Measurements from ENCODE around the gene TRIB2.

TRIB2 gene

DNA sequence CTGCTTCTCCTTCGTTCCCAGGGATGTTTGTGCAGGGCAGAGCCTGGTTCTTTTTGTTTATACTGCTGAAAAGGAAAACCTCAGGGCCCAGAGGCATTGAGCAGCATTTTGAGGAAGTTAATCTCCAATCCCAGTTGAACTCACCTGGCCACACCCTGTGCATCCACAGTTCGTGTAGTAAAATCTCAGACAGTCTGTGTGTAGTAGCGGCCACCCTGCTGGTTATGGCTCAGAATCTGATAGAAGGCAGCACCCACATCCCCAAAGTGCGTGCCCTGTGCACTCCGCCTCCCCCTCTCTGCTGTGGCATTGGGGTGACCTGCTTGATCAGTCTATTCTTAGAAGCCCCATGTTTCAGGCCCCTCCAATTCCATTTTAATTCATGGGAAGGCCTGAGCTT, 10.9 kb downstream of the TRIB2 start:
- Histone ChIP-seq H3K36me3 (ENCODE audit: insufficient read depth, insufficient read length, low read length) (peaks cover 92% of the 10 kb centered on the region), H3K9me3 (ENCODE audit: insufficient read depth, low read length) (no peaks in the 10 kb centered on the region), H3K9ac (ENCODE audit: insufficient read length, low read depth) (no peak overlapping the region), H3K27me3 (ENCODE audit: insufficient read depth, insufficient read length) (no peaks in the 10 kb centered on the region), H3K4me3 (ENCODE audit: insufficient read length, low read depth) (no peak overlapping the region), H3K4me1 (ENCODE audit: insufficient read depth, insufficient read length) (no peaks in the 10 kb centered on the region)
- DNase-seq (ENCODE audit: low read depth, low spot score) = no peak
- TF ChIP-seq SUZ12 (IDR thresholded peaks at IDR 0.05; ENCODE audit: extremely low read depth, insufficient read depth, insufficient read length) (no peak), YY1 (IDR thresholded peaks at IDR 0.05; ENCODE audit: insufficient read depth, insufficient read length) (no peak), ZNF274 (IDR thresholded peaks at IDR 0.05; ENCODE audit: low read depth, low read length) (no peak)

DNA sequence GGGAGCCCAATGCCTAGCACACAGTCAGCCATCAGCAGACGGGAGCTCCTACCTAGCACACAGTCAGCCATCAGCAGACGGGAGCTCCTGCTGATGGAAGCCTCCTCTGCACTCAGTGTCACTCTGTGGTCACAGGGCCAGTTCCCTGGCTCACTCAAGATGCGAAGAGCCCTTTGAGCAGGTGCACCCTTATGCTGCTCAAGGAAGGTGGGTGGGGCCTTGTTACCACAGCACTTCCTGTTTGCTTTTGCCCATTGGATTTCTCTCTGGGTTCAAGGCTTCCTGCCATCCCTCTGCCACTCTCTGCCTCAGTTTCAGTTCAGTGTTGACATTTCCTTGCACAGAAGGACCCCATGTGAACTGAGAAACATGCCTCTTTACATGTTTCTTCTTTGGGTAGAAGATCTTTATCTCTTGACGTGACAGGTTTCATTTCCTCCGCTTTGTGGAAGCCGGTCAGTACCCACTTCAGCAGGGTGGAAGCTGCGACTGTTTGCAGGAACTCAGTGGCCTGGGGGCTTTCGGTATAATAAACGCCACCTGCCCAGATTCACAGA, 11.6 kb downstream of the TRIB2 start:
- no peaks in the 10 kb centered on the region for H3K27me3 ChIP-seq (ENCODE audit: insufficient read depth, insufficient read length)
- no peak overlapping the region for H3K4me3 ChIP-seq (ENCODE audit: insufficient read length, low read depth)
- H3K4me1 ChIP-seq (ENCODE audit: insufficient read depth, insufficient read length) = no peaks in the 10 kb centered on the region
- H3K9ac ChIP-seq (ENCODE audit: insufficient read length, low read depth) = no peak overlapping the region
- no peak for DNase-seq (ENCODE audit: low read depth, low spot score)
- no peaks in the 10 kb centered on the region for H3K9me3 ChIP-seq (ENCODE audit: insufficient read depth, low read length)
- H3K36me3 ChIP-seq (ENCODE audit: insufficient read depth, insufficient read length, low read length) = peaks cover 92% of the 10 kb centered on the region
- no peak for TF ChIP-seq ZNF274 (IDR thresholded peaks at IDR 0.05; ENCODE audit: low read depth, low read length)
- TF ChIP-seq YY1 (IDR thresholded peaks at IDR 0.05; ENCODE audit: insufficient read depth, insufficient read length) = no peak
- no peak for TF ChIP-seq SUZ12 (IDR thresholded peaks at IDR 0.05; ENCODE audit: extremely low read depth, insufficient read depth, insufficient read length)

DNA sequence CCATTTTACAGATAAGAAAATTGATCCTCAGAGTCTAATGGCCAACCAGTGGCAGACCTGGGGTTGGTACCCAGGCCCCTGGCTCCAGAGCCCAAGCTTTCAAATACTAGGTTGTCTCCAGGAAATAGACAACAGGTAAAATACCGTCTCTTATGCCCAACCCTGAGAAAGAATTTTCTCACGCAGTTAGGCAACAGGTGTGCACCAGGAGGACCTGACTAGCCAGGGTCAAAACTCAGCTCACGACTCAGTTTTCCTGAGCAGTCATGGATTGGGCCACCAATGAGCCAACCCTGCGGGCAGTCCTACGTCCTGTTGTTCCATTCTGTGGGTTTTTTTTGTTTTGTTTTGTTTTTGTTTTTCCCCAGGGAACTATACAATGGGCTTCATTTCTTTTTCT, 13.5 kb downstream of the TRIB2 start:
- TF ChIP-seq YY1 (IDR thresholded peaks at IDR 0.05; ENCODE audit: insufficient read depth, insufficient read length) (no peak), ZNF274 (IDR thresholded peaks at IDR 0.05; ENCODE audit: low read depth, low read length) (no peak), SUZ12 (IDR thresholded peaks at IDR 0.05; ENCODE audit: extremely low read depth, insufficient read depth, insufficient read length) (no peak)
- H3K36me3 ChIP-seq (ENCODE audit: insufficient read depth, insufficient read length, low read length) = peaks cover 92% of the 10 kb centered on the region

DNA sequence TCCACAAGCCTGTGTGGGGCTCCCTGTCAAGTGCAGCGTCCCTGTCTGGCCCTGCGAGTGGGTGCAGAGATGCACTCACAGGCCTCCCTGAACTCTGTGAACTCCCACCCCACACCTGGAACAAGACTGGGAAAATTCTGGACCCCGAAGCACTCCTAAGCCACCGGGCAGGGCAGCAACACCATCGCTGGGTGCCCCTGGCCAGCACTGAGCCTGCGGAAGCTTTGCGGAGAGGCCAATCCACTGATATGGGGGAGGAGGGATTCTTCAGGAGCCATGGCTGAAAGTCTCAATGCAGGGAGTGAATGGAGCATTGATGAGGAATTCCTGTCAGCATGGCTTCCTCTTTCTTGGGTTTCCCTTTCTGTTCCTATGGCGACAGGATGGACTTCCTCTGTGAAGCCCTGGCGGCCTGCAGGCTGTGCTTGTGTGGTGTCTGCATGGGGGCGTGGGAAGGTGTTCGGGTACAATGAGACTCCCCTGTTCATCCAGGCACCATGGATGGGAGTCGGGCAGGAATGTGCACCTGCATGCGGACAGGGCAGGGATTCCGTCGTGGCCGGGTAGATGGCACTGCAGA, 15.1 kb downstream of the TRIB2 start:
- Histone ChIP-seq H3K9ac (ENCODE audit: insufficient read length, low read depth) (no peak overlapping the region), H3K27me3 (ENCODE audit: insufficient read depth, insufficient read length) (no peaks in the 10 kb centered on the region), H3K4me3 (ENCODE audit: insufficient read length, low read depth) (no peak overlapping the region), H3K9me3 (ENCODE audit: insufficient read depth, low read length) (no peaks in the 10 kb centered on the region), H3K4me1 (ENCODE audit: insufficient read depth, insufficient read length) (no peaks in the 10 kb centered on the region), H3K36me3 (ENCODE audit: insufficient read depth, insufficient read length, low read length) (peaks cover 94% of the 10 kb centered on the region)
- no peak for TF ChIP-seq YY1 (IDR thresholded peaks at IDR 0.05; ENCODE audit: insufficient read depth, insufficient read length)
- no peak for TF ChIP-seq SUZ12 (IDR thresholded peaks at IDR 0.05; ENCODE audit: extremely low read depth, insufficient read depth, insufficient read length)
- TF ChIP-seq ZNF274 (IDR thresholded peaks at IDR 0.05; ENCODE audit: low read depth, low read length) = no peak
- no peak for DNase-seq (ENCODE audit: low read depth, low spot score)

More for the DNA sequence above, 13.5 kb downstream of the TRIB2 start:
- DNase-seq (ENCODE audit: low read depth, low spot score) = no peak
- no peaks in the 10 kb centered on the region for H3K27me3 ChIP-seq (ENCODE audit: insufficient read depth, insufficient read length)
- H3K4me1 ChIP-seq (ENCODE audit: insufficient read depth, insufficient read length) = no peaks in the 10 kb centered on the region
- no peak overlapping the region for H3K4me3 ChIP-seq (ENCODE audit: insufficient read length, low read depth)
- no peak overlapping the region for H3K9ac ChIP-seq (ENCODE audit: insufficient read length, low read depth)
- no peaks in the 10 kb centered on the region for H3K9me3 ChIP-seq (ENCODE audit: insufficient read depth, low read length)

DNA sequence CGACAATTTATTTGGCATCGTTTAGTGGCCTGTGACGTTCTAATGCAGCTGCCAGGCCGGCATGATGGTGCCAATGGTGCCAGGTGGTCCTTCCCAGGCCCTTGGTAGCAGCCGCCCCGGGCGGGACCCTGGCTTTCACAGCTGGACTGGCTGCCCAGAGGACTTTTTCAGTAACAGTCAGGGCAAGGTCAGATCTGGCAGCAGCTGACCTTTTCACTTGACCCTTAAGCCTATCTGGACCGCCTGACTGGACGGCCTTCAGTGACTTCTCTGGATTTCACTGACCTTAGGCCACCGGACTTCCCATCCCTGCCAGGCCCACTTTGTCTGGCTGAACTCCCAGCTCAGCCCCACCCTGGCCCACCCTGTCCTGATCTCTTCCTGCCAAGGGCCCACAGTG, 15.9 kb downstream of the TRIB2 start:
- no peak for DNase-seq (ENCODE audit: low read depth, low spot score)
- Histone ChIP-seq H3K9me3 (ENCODE audit: insufficient read depth, low read length) (no peaks in the 10 kb centered on the region), H3K27me3 (ENCODE audit: insufficient read depth, insufficient read length) (no peaks in the 10 kb centered on the region), H3K36me3 (ENCODE audit: insufficient read depth, insufficient read length, low read length) (peaks cover 94% of the 10 kb centered on the region), H3K4me3 (ENCODE audit: insufficient read length, low read depth) (no peak overlapping the region), H3K4me1 (ENCODE audit: insufficient read depth, insufficient read length) (no peaks in the 10 kb centered on the region), H3K9ac (ENCODE audit: insufficient read length, low read depth) (no peak overlapping the region)
- no peak for TF ChIP-seq ZNF274 (IDR thresholded peaks at IDR 0.05; ENCODE audit: low read depth, low read length)
- no peak for TF ChIP-seq YY1 (IDR thresholded peaks at IDR 0.05; ENCODE audit: insufficient read depth, insufficient read length)
- no peak for TF ChIP-seq SUZ12 (IDR thresholded peaks at IDR 0.05; ENCODE audit: extremely low read depth, insufficient read depth, insufficient read length)

DNA sequence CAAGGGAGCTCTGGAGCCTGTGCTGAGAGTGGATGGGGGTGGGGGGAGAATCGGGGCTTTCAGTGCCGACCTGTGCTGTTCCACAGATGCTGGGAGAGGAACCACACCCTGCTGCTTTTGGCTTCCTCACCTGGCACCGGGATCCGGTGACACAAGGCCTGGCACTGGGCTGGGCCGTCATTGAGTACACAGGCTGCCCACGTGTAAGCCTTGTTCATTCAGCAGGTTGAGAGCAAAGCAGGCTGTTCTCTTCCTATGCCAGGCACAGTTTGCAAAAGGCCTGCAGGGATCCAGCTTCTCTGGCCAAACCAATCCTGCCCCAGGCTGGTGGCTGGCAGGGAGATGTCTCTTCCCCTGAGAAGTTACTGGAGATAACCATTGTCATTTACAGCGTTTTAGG, 17.1 kb downstream of the TRIB2 start:
- Histone ChIP-seq H3K4me1 (ENCODE audit: insufficient read depth, insufficient read length) (no peaks in the 10 kb centered on the region), H3K36me3 (ENCODE audit: insufficient read depth, insufficient read length, low read length) (peaks cover 92% of the 10 kb centered on the region), H3K27me3 (ENCODE audit: insufficient read depth, insufficient read length) (no peaks in the 10 kb centered on the region), H3K9me3 (ENCODE audit: insufficient read depth, low read length) (no peaks in the 10 kb centered on the region), H3K9ac (ENCODE audit: insufficient read length, low read depth) (no peak overlapping the region), H3K4me3 (ENCODE audit: insufficient read length, low read depth) (no peak overlapping the region)
- DNase-seq (ENCODE audit: low read depth, low spot score) = no peak
- TF ChIP-seq SUZ12 (IDR thresholded peaks at IDR 0.05; ENCODE audit: extremely low read depth, insufficient read depth, insufficient read length) = no peak
- no peak for TF ChIP-seq YY1 (IDR thresholded peaks at IDR 0.05; ENCODE audit: insufficient read depth, insufficient read length)
- no peak for TF ChIP-seq ZNF274 (IDR thresholded peaks at IDR 0.05; ENCODE audit: low read depth, low read length)

DNA sequence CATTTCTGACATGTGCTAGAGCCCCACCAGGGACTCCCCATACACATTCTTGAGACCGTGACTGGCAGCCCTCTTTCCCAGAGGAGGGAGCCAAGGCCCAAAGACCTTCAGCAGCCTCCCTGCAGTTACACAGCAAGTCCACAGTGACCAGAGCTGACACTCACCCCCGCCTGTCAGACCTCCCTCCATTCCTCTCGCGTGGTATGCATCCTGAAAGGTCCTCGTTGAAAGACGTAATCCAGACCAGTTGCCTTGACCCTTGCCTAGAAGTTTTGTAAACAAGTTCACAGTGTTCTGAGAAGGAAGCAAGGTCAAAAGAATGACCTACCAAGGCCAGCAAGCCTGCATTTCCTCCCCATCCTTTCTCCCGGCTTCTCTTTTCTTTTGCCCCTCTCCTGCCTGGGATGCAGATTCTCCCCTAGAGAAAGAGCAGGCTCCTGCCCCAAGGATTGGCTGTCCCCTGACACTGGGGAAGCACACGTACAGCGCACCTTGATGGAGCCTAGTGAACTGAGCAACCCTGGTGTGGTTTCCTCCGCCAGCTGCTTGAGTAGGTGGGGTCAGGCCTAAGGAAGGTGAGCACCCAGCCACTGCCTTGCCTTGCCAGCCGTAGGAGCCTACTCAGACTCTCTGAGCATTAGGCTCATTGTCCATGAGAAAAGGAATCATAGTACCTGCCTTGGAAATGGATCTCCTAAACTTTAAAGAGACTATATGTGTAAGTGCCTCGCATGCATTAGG, 18.3 kb downstream of the TRIB2 start:
- H3K27me3 ChIP-seq (ENCODE audit: insufficient read depth, insufficient read length) = no peaks in the 10 kb centered on the region
- H3K4me1 ChIP-seq (ENCODE audit: insufficient read depth, insufficient read length) = no peaks in the 10 kb centered on the region
- peaks cover 94% of the 10 kb centered on the region for H3K36me3 ChIP-seq (ENCODE audit: insufficient read depth, insufficient read length, low read length)
- TF ChIP-seq SUZ12 (IDR thresholded peaks at IDR 0.05; ENCODE audit: extremely low read depth, insufficient read depth, insufficient read length) = no peak
- no peak for TF ChIP-seq ZNF274 (IDR thresholded peaks at IDR 0.05; ENCODE audit: low read depth, low read length)
- TF ChIP-seq YY1 (IDR thresholded peaks at IDR 0.05; ENCODE audit: insufficient read depth, insufficient read length) = no peak
- H3K4me3 ChIP-seq (ENCODE audit: insufficient read length, low read depth) = no peak overlapping the region
- no peaks in the 10 kb centered on the region for H3K9me3 ChIP-seq (ENCODE audit: insufficient read depth, low read length)
- H3K9ac ChIP-seq (ENCODE audit: insufficient read length, low read depth) = no peak overlapping the region
- DNase-seq (ENCODE audit: low read depth, low spot score) = no peak

All from NT2/D1 (cell line).